H1 (cell line): ENCODE data around the gene THBS1.

ENCODE experiments used
- ATF2 ChIP-seq: IDR thresholded peaks from 2 replicates; pipeline ENCODE4 v1.6.1; 2012; ENCODE audit warnings: low read length, inconsistent platforms
- CREB1 ChIP-seq: IDR thresholded peaks from 2 replicates; pipeline ENCODE4 v1.6.1; 2012; ENCODE audit warnings: inconsistent platforms
- EGR1 ChIP-seq: IDR thresholded peaks from 2 replicates; pipeline ENCODE4 v1.6.1; 2011; ENCODE audit warnings: low read depth, low read length, borderline replicate concordance
- EZH2 ChIP-seq: fragments of 200-600 bp; sonication (generic); IDR thresholded peaks from 2 replicates; pipeline ENCODE4 v1.7.1; 2012; ENCODE audit warnings: low read depth, mild to moderate bottlenecking, moderate library complexity, low read length, inconsistent platforms; ENCODE audit not compliant: severe bottlenecking
- JUND ChIP-seq: IDR thresholded peaks from 2 replicates; pipeline ENCODE4 v1.6.1; 2011; ENCODE audit warnings: mild to moderate bottlenecking, improper control_type of control experiment, low read length
- NANOG ChIP-seq: IDR thresholded peaks from 2 replicates; pipeline ENCODE4 v1.6.1; 2011; ENCODE audit warnings: low read length, low read depth, mild to moderate bottlenecking, inconsistent platforms; ENCODE audit not compliant: insufficient read depth, poor library complexity, severe bottlenecking
- POLR2A ChIP-seq, 2 experiments: IDR thresholded peaks; 1 replicate in 1 of 2; 2 replicates in 1 of 2; pipeline ENCODE4 v1.6.1; 2011; ENCODE audit warnings: low read depth in 2 of 2, low read length in 2 of 2, mild to moderate bottlenecking in 2 of 2; ENCODE audit errors: control extremely low read depth in 1 of 2
- RNF2 ChIP-seq: fragments of 200-900, 300-1000 bp; sonication (generic); IDR thresholded peaks from 2 replicates; pipeline ENCODE4 v1.7.1; 2016; ENCODE audit warnings: borderline replicate concordance, low read depth, mild to moderate bottlenecking, antibody characterized with exemption, low read length; ENCODE audit not compliant: poor library complexity, severe bottlenecking; ENCODE audit errors: missing control alignments

GRCh38 chr15:39646425-39646824 is 65.5 kb downstream of the THBS1 start:
- TF ChIP-seq ATF2, result no peak
- TF ChIP-seq CREB1, result no peak
- TF ChIP-seq EGR1, result no peak
- TF ChIP-seq RNF2, result no peak
- TF ChIP-seq JUND, result no peak
- TF ChIP-seq NANOG, result no peak
- no peak for TF ChIP-seq EZH2
- TF ChIP-seq POLR2A (IDR thresholded peaks at IDR 0.05; ENCODE audit: control extremely low read depth in 1 of 2, low read depth in 2 of 2, low read length in 2 of 2), result no peak
